Stimulated activated CD4-positive, alpha-beta T cell treated with anti-CD3 and anti-CD28 coated beads, Interleukin-15, amount 100 ng/mL, for 48 hours (primary cell): ENCODE data around the gene GABRB1.
"Not testable (repeated sequence)": the region's sequence is repeated elsewhere in the genome, so short reads cannot be mapped to it uniquely, and the experiment has no call there.

ENCODE experiments used
- DNase-seq, 2 donors: peaks; one replicate each; pipeline ENCODE4 v3.0.0-alpha.2; 2020; ENCODE audit warnings: low read depth in 2 of 2

Gene GABRB1

DNA sequence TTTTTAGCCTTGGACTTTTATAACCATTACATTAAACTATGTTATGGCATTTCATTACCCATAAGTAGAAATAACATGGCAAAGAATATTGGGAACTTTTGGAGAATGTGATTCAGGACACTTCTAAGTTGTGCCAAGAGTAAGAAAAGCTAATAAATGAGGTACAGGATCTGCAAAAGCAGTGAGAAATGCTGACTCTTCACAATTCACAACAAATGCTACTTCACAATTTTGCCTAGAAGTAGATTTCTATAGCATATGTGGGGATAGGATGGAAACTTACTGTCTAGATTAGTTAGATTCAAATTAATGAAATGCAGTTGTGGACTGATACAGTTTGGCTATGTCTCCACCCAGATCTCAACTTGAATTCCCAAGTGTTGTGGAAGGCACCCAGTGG lies 258.4 kb downstream of the GABRB1 start:
- no peak for DNase-seq

DNA sequence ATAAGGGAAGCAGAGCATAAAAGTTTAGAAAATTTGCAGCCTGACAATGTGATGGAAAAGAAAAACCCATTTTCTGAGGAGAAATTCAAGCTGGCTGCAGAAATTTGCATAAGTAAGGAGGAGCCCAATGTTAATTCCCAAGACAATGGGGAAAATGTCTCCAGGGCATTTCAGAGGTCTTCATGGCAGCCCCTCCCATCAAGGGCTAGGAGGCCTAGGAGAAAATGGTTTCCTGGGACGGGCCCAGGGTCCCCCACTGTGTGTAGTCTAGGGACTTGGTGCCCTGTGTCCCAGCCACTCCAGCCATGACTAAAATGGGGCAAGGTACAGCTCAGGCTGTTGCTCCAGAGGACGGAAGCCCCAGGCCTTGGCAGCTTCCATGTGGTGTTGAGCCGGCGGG lies 259.5 kb downstream of the GABRB1 start:
- DNase-seq = not testable (repeated sequence)

DNA sequence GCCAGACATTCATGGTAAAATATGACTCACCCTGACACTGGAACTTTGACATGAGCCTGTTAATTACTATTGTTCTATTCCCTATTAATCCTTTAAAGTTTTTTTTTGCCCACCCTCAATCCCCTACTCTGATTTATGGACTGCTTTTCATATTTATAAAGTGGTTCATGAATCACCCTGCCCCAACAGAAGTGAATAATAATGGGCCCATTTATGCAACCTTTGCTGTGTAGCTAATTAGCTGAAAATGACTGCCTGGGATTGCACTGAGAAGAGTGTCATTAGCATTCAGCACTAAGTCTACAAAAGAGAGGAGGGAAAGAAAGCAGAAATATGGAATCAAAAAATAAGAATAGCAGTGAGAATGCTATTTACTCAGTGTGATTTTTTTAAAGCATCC lies 277.8 kb downstream of the GABRB1 start:
- DNase-seq = no peak

DNA sequence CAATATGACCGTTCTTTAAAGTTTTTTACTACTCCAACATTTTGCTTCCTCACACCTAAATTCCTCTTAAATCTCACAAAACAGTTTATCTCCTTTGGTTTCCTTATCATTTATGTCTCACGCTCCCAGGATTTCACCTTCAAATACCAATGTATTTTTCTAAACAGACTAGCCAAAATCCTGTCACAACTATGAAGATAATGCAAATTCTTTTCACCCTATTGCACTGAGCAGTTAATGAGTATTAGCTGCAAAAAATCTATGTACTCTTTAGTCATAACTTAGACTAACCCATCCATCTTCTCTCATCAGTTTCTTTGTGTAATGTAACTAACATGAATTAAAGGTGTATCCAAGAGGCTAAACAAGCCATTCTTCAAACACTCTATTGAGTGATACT lies 280.8 kb downstream of the GABRB1 start:
- DNase-seq = no peak

DNA sequence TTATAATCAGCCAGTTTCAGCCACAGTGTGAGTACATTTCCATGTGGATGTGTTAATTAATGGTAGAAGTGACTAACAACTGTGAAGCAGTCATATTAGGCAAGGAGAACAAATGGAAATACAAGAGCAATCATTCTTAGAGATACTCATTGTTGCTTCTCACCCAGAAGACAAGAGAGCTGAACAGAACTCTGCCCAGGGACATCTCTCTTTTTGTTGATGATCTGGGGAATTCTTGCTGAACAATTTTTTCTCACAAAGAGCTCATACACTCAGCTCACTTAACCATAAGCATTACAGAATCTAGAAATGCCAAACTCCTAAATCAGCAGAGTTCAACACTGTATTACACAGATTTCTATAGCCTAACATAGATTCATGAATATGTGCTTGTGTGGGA lies 282.0 kb downstream of the GABRB1 start:
- DNase-seq = no peak

DNA sequence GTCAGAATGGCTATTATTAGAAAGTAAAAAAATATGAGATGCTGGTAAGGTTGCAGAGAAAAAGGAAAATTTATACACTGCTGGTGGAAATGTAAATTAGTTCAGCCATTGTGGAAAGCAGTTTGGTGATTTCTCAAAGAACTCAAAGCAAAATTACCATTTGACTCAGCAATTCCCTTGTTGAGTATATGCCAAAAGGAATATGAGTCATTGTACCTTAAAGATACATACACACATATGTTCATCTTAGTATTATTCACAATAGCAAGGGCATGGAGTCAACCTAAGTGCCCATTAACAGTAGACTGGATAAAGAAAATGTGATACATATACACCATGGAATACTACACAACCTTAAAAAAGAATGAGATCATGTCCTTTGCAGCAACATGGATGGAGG lies 284.0 kb downstream of the GABRB1 start:
- DNase-seq = no peak

DNA sequence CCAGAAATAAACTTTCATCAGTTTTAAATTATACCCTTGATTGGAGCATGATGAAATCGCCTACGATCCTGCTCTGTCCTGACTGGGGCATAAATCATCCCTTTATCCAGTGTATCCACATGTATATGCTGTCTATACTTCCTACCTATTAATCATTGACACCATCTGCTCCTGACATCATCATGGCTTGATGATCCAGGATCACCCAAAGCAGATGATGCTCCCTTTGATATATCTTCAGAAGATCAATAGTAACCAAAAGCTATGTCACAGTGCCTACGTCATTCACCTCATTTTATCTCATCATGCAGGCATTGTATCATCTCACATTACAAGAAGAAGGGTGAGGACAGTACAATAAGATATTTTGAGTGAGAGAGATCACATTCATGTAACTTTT lies 294.7 kb downstream of the GABRB1 start:
- DNase-seq = no peak

DNA sequence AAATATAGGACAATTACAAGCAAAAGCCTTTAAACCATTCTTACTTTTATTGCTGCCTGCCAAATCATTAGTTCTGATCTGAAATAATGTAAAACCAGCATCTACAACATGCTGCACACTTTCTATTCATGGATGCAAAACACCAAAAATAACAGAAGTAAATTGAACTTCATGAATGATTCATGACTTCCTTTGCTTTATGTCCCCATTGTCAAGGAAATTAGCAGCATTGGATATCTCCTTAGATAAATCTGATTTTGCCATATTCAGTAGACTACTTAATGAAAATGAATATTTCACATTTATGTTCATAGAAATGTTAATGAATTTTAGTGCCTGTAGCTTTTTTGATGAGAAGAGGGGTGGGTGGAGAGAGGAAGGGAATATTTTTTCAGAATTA lies 299.5 kb downstream of the GABRB1 start:
- no peak for DNase-seq

DNA sequence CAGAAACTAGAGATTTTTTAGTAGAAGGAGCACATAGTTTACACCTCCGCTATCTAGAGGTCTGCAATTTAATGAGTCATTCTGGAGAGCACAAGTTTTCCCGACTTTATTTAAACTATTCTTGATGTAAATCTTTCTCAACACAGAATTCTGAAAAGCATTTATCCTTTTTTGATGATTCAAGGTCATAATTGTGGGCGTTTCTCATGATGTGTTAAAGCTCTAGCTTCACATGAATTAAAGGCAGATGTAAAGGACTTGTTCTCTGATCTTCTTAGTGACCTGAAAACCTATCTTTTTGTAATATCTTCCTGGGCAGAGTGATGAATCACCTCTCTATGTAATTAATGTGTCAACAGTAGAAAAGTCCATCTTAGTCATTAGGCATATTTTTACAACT lies 303.3 kb downstream of the GABRB1 start:
- DNase-seq = no peak

DNA sequence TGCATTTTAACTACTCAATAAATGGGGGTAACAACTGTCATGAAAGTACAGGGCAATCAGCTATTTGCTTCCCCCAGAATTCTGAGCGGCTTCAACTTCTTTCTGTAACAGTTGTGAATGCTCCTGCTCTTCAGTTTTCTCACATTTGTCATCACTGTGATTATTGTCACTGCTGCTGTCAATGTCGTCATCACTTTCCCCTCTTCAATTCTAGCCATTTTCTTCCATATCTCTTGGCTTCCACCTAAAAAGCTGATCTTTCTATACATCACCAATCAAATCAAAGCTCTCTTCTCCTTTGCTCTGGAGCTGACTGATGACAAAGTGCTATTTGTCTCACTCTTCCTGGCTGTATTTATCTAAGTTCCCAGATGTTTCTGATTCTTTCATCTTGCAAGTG lies 306.5 kb downstream of the GABRB1 start:
- no peak for DNase-seq

DNA sequence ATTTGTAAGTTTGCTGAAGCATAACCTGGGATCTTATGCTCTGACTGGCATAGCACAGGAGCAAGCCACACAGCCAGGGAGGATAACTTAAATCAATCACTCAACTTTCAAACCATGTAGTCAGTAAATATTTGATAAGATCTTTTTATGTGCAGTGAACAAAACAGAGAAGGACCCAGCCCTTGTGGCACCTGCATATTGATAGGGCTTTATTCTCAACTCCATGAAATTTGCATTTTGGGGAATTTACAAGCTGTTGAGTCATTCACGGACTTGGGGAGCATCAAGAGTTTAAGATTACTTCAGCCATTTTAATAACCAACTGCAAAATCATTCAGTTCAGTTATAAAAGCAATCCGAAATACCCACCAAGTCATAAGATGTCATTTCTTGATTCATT lies 309.5 kb downstream of the GABRB1 start:
- no peak for DNase-seq

DNA sequence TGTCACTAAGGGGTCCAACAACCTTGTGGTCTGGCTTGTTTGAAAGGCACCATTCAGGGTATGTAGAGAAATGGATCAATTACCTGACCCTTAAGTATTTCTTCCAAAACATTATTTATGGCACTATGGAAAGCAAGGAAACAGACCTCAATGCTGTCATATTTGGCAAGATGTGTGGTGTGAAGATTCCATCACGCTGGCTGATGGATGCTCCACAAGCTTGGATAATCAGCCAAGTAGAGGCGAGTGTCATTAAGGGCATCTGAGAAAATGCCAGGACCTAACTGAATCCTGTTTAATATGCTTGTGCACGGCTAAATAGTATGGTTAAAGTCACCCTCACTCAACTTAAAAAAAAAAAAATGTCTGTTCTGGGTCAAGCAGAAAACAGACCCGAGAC lies 311.4 kb downstream of the GABRB1 start:
- DNase-seq = no peak

DNA sequence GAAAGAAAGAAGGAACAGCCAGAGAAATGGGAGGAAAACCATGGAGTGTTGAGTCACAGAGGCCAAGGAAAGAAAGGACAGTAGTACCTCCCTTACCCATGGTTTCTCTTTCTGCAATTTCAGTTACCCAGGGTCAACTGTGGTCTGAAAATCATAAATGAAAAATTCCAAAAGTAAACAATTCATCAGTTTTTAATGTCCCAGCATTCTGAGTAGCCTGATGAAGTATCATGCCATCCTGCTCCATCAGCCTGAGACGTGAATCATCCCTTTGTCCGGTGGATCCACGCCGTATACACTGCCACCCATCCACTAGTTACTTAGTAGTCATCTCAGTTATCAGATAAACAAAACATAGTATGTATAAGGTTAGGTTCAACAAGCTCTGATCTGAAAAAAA lies 318.0 kb downstream of the GABRB1 start:
- no peak for DNase-seq

DNA sequence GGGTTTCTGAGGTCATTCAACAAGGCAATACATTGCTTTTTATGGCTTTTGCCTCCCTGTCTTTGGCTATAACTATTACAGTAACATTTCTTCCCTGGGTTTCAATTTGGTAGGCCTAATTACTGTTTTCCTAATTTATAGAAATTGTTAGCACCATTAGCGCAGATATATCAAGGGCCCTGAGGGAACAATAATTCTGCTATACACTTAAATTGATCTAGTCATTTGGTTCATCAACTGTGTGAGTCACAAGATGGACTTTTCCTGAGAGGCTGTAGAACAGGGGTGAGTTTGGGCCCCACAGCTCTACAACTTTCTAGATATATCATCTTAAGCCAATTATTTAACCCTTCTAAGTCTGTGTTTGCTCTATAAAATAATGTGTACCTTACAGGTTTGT lies 324.2 kb downstream of the GABRB1 start:
- DNase-seq = no peak

DNA sequence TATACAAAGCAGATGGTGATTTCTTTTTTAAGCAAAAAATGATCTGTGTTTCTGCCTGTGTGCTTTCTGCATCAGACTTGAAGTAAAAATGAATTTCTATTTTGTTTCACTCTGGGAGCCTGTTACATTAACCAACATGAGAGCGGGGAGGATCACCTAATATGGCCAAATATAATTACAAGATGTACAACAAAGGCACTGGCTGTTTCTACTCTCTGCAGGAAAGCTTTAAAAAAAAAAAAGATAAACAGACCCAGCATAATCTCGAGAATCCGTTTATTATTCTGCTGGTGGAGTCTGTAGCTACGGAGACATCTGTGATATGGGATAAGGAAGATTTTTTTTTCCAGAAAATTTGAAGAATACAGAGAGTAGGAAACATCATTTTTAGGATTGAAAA lies 328.5 kb downstream of the GABRB1 start:
- DNase-seq = no peak

DNA sequence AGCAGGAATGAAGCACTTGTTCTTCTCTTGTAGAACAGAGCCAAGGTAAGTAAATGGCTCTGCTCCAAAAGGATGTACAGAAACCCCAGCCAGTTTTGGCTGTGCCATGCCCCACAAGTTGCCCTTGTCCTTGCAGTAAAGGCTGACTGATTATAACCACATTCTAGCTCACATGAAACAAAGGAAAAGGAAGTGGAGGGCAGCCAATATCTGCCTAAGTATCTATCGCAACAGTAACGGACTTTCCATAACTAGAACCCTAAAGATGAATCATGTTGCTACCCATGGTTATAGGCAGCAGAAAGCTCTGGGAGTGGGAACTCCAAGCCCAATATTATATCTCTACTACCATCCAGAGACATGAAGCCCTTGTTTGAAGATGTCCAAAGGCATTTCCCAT lies 336.4 kb downstream of the GABRB1 start:
- DNase-seq = no peak

DNA sequence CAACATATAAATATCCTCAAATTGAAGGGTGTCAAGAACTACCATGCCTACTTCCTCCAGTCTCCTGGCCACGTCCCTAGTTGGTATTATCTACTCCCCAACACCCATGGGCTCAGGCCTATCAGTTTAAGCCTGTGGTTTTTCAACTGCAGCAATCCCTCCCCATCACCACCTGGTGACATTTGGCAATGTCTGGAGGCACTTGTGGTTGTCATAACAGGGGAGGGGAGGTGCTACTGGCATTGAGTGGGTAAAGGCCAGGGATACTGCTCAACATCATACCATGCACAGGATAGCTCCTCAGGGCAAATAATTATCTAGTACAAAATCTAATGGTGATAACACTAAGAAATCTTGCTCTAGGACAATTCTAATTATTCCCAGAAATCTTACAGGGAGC lies 336.8 kb downstream of the GABRB1 start:
- no peak for DNase-seq

DNA sequence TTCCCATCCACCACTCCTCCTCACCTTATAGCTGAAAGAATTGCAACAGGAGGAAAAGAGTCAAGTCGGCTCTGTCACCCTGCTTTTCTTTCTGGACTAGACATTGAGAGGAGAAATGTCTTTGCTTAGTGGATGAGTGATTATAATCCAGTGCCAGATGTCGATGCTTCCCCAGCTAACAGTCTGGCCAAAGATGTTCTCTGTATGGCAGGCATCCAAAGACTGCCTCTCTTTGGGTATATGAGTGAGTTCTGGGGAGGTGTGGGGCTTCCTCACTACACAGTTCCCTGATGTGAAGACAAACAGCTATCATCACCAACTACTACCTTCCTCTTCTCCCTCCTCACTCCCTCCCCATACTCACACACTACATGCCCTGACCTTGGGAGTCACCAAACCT lies 341.2 kb downstream of the GABRB1 start:
- no peak for DNase-seq

DNA sequence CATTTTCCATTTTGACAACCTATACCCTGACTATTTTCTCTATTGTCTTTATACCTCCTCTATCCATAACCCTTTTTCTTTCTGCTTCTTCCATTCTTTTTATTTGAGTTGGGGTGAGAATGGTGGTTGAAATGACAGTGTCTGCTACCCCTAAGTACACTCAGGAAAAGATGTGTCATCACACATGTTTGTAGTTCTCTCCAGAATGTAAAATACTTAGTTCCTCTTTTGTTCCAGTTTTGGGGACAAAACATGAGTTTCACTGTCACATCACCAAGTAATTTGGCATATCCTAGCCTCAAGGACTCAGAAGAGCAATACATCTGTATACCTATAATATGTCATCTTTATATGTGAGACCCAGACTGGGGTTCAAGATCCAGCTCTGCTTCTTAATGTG lies 341.8 kb downstream of the GABRB1 start:
- DNase-seq = no peak

DNA sequence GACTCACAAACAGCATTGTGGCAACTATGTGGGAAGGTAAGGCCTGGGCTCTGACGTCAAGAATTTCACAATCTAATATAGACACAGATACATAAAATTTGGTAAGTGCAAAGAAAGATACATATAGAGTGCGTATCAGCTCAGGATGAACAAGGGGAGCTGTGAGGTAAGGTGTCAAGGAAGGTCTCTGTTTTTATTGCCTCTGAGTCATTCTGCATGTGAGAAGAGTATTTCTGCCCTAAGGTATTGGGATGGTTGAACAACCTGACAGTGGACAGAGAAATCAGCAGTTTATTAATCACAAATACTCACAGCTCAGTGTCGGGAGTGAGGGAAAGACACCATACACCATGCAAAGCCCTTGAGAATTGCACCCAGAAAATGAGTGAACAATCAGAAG lies 342.3 kb downstream of the GABRB1 start:
- DNase-seq = no peak

DNA sequence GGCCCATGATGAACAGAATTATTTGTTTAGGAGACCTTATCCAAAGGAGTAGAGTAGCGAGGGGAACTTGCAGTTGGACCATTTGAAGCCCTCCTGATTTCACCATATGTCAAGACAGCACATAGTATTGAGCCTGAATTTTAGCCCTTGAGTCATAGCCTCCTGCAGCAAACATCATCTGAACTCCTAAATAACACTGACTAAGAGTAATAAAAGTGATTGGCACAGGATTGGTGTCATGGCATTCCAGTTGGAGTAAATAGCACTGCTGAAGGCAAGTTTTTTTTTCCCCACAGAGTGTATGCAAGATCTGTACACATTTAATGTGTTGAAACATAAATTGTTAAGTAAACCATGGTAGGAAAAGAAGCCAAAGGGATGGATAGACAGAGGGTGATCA lies 343.1 kb downstream of the GABRB1 start:
- DNase-seq = no peak

DNA sequence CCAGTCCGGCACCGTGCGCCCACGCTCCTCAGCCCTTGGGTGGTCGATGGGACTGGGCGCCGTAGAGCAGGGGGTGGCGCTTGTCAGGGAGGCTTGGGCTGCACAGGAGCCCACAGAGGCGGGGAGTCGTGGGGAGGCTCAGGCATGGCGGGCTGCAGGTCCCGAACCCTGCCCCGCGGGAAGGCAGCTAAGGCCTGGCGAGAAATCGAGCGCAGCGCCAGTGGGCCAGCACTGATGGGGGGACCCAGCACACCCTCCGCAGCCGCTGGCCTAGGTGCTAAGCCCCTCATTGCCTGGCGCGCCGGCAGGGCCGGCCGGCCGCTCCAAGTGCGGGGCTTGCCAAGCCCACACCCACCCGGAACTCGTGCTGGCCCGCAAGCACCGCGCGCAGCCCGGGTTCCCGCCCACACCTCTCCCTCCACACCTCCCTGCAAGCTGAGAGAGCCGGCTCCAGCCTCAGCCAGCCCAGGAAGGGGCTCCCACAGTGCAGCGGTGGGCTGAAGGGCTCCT lies 346.7 kb downstream of the GABRB1 start:
- DNase-seq = not testable (repeated sequence)

DNA sequence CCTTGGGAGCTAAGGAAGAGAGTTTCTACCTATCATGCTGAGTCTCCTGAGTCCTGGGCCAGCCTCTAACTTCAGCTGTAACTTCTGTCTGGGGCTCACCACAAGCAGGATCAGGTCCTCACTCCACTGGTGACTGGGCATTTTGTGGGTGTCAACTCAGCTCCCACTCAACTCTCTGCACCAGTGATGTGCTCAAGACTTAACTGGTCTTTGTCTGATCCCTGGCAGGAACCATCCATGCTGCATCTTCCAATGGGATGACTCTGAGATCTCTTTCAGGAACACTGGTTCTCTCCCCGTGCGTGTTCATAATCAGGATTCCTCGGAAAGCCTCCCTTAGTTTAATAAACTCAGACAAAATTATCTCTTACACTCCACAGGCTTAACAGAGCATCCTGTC lies 349.8 kb downstream of the GABRB1 start:
- no peak for DNase-seq

DNA sequence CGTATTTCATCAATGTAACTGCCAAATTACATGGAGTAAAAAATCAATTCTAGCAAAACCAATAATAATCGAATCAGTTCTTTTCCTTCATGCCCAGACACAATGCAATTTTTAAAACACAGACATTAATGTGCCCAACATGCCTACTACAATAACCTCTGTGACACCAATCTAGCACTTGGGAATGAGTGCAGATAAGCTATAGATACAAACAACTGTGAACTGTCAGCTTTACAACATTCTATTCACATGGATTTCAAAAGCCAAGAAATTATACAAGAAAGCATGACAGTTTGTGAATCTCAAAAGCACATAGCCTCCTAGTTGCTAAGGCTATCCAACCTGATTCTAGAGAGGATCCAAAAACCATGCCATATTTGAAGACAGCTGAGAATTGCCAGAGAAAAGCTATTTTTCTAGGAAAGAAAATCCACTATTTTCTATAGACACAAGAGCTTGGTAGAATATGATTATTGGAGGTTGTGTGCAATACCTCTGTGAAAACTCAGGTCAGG lies 351.5 kb downstream of the GABRB1 start:
- DNase-seq = no peak
